Suppressor macrophage treated with lipopolysaccharide for 4 hours (primary cell): Measurements from ENCODE around the gene PCK2.

Experiments
- DNase-seq: peaks from one replicate; pipeline ENCODE4 v3.0.0-alpha.2; 2020

Gene PCK2

DNA sequence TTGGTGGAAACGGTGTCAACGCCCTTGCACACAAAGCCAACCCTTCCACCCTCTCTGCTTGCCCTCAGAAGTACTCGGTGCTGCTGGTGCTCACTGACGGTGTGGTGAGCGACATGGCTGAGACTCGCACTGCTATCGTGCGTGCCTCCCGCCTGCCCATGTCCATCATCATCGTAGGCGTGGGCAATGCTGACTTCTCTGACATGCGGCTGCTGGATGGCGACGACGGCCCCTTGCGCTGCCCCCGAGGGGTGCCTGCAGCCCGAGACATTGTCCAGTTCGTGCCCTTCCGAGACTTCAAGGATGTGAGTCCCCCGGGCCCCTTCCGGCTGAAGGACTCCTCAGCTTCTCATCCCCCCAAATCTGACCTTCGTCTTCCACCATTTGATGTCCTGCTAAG, 17.0 kb upstream of the PCK2 start:
- no peak for DNase-seq

DNA sequence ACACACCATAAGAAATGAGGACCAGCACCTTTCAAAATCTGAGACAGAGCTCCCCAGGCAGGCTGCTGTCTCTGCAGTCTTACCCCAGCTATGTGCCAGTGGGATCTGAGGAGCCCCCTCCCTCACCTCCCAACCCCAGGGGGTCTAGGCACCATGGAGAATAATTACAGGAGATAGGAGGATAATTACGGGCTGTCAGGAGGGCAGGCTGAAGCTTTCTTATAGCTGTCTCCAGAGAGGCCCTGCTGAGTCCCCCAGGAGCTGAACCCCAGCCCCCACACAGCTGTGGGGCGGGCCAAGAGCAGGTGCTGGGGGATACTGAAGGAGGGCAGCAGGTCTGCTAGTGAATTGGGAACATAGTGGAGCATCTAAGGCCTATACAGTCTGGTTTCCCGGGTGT, 16.0 kb upstream of the PCK2 start:
- no peak for DNase-seq

DNA sequence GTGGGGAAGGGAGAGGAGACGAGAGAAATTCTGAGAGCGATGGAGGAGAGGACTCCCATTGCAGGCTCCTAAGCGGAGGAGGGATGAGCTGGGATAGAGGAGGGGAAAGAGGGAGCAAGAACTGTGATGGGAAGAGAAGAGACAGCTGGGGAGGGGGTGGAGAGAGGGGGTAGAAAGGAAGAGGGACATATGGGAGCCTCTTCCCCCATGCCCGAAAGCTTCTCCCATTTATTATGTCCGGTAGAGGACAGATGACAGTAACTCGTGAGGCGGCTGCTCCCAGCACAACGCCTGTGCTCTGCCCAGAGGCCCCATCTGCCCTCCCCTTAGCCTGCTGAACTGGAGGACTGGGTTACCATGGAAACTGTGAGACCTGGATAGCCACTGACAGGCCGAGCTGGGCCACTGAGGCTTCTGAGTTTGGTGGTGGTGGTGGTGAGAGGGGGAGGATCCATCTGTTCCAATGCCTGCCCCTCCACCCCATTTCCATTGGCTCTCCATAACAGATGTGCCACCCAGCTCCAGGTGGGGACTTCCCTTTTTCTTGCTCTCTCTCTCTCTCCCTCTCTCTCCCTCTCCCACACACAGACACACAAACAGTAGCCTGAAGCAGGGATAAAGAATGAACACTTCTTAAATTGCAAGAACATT, 14.5 kb upstream of the PCK2 start:
- DNase-seq, result no peak

DNA sequence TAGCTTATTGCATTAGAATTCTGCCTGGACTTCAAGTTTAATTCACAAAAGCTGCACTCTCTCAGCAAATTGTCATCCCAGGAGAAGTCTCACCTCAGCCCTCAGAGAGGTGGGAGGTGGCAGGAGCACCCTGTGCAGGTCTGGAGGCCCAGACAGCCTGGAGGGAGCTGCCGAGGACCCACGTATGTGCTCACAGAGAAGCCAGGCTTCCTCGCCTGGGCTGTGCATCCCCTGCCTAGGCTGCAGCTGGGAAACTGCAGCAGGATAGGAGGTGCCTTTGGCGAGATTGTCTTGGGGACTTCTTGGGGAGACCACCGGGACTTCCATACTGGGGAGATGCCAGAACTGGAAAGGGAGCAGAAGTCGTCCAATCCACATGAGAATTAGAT, 14.0 kb upstream of the PCK2 start:
- DNase-seq, result no peak

DNA sequence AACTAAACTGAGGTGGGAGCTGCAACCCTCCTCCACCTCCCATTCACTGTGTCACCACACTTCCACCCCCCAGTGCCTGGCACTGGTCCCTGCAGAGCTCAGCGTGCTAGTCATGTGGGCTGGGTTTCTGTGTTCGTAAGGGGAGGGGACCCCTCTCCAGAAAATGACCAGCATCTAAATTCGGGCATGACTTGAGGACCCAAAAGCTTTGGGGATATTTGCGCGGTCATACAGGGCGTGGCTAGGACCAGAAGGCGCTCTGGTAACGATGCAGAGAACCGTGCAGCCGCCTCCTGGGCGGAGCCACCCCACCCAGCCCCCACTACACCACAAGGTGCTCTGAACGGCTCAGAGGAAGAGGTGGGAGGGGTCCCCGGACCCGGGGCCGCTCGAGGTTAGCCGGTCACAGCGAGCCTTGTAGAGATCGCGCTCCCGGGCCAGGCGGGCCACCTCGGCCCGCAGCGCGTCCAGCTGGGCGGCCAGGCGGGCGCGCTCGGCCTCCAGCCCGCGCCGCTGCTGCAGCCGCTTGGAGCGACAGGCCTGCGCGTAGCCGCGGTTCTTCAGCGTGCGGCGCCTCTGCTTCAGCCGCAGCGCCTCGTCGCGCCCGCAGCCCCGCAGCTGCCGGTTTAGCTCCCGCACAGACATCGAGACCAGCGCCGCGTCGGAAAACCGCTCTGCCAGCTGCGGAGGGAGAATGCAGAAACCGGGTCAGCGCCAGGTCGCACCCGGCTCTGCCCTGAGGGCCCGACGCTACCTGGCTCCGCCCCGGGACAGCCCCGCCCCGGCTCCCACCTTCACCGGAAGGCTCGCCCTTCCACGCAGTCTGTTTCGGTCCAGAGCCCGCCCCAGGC, 13.0 kb upstream of the PCK2 start:
- DNase-seq, result peak; percentile 34

DNA sequence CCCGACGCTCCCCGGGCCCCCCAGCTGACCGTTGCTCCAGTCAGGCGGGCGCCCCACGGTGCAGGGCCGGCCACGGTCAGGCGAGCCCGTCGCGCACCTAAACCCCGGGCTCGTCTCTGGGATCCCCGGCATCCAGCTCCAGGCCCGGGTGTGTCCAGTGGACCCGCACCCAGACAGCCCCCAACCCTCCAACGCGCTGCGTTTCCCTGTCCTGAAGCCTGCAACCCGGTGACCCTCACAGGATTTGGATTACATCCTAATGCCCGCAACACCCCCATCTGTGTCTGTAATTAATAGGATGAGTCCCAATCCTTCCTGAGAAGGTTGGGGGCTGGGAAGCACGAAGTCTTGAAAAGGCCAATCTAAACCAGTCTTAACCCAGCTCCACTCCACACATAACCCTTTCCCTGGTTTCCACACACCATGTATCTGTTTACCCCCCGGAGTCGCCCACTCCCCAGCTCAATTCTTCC, 12.3 kb upstream of the PCK2 start:
- DNase-seq, result no peak

- DNase-seq, result no peak
Observed at GRCh38 chr14:24082411-24083080, 11.6 kb upstream of the PCK2 start.

- no peak for DNase-seq
Observed at GRCh38 chr14:24083462-24083861, 10.6 kb upstream of the PCK2 start.

- DNase-seq, result no peak
Observed at GRCh38 chr14:24084440-24084839, 9.7 kb upstream of the PCK2 start.

DNA sequence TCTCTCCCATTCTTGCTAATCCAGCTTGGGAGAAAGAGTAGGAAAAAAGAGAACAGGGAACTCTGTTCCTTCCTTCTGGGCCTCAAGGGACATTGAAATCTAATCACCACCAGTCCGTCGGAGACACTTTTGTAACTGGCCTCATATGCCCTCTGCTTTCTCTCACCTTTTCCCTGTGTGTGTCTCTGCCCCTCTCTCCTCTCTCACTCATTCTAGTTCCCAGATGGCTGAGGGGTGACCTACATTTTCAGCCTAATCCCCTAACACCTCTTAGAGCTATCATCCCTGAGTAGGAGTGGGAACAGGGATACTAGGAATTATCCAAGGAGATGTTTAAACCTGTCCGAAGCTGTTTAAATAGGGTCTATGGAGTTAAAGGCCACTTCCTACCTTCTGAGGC, 8.9 kb upstream of the PCK2 start:
- DNase-seq, result no peak

GRCh38 chr14:24086193-24086955, 7.7 kb upstream of the PCK2 start:
- DNase-seq, result no peak

DNA sequence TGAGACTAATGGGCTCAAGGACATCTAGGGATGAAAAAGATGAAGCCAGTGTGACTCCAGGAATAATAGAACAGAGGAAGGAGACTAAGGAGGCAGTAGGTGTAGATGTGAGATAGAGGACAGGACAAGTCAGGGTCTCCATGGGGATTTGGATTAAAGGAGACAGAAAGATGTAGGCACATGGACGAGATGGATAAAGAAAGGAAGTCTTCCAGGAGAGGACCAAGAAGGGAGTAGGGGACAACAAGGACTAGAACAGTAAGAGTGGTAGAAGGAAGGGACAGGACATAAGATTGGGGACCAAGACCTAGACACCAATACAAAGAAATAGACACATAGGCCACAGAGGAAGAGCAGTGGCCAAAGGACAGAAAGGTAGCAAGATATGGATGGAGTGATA, 7.1 kb upstream of the PCK2 start:
- DNase-seq, result no peak

DNA sequence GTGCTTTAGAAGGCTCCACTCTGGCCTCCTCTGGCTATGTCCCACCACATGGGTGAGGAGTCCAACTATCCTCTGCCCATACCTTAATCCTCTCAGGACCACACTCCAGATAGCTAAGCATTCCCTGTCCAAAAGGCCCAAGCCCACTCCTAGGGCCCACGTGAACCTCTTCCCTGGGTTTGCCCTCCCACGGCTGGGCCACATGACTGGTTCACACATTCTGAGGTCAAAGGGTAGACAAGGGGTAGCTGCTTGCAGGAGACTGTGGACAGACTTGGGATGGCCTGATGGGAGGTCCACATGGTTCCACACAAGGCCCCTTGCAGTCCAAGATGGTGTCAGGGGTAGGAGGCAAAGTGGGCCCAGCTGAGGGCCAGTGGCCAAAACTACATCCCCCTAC, 6.0 kb upstream of the PCK2 start:
- no peak for DNase-seq

DNA sequence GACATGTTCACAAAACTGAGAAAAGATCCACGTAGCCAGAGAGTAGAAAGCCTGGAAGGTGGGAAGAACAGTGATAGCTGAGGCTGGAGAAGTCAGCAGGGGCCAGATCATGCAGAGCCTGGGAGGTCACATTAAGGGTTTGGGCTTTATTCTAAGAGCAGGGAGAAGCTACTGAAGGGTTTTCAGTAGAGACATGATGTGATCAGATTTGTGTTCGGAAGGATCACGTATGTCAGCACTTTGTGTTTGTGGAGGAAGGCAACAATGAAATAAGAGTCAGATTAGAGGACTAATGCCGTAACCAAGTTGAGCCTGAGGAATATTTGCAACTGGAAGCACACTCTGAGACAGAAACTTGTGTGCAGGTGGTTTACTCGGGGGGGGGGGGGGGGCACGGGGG, 4.2 kb upstream of the PCK2 start:
- no peak for DNase-seq

DNA sequence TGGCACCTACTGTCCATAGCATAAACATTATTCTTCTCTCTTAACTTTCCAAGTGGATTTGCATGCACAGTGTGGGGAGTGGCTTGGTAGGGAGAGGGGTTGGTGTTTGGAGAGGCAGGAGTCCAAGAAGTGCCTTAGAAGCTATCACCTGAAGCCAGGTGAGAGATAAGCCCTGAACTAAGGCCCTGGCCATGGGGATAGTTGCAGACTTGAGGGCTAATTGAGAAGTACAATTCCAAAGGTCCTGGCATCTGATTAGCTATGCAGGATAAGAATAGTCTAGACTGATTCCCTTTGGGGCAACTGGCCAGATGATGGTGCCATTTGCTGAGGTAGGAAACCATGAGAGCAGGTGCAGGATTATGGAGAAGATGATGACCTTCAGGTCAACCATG, 2.0 kb upstream of the PCK2 start:
- no peak for DNase-seq

- peak; percentile 58 for DNase-seq
Observed at GRCh38 chr14:24092505-24093206, 1.5 kb upstream of the PCK2 start.

DNA sequence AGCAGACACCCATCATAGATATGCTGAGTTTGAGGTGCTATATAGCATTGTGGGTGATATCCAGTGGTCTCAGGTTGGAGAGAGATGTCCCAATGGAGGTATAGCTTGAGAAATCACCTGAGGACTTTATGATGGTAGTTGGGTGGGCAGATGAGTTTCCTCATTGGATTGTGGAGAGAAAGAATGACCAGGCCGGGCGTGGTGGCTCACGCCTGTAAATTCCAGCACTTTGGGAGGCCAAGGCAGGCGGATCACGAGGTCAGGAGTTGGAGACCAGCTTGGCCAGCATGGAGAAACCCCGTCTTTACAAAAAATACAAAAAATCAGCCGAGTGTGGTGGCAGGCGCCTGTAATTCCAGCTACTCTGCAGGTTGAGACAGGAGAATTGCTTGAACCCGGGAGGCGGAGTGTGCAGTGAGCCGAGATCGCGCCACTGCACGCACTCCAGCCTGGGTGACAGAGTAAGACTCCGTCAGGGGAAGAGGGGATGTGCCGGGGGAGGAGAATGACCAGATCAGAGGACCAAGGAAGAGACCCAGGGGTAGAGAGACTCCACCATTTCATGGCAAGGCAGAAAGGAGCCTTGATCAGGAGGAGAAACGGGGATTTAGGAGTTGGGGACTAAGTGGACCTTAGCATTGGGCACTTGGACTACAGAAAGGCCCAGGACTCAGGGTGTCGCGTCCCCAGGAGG, 757 bp upstream of the PCK2 start:
- no peak for DNase-seq

GRCh38 chr14:24094841-24095270, 745 bp downstream of the PCK2 start:
- no peak for DNase-seq

DNA sequence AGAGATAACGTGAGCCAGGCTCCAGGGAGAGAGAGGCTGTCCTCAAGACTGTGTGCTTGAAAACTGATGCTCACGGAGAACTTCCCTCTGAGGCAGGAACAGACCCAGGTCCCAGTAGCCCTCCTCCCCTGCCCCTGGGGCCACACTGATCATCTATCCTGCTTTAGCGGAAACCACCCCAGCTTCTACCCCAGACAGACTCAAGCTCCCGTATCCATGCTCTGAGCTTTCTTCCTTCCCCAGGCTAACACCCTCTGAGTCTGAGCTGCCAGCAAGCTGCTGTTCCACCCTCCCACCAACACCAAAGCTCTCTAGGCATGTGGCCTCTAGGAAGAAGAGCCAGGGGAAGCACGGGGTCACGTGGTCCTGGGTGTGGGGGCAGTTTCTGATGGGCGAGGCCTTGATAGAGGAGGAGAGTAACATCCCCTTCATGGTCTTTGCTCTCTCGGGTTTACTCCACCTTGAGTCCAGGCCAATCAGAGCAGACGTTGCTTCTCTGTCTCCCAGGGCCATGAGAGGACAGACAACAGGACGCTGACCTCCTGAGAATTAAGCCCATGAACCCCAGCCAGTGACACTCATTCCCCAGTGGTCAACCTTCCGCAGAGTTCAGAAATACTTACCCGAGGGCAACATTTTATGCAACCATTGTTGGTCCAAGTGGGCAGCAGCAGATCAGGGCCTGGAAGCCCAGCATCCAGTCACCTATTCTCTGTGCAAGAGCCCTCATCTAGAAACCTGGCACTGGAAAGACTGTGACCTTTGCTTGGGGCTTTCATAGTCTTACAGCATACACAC, 1.4 kb downstream of the PCK2 start:
- peak; percentile 82 for DNase-seq

DNA sequence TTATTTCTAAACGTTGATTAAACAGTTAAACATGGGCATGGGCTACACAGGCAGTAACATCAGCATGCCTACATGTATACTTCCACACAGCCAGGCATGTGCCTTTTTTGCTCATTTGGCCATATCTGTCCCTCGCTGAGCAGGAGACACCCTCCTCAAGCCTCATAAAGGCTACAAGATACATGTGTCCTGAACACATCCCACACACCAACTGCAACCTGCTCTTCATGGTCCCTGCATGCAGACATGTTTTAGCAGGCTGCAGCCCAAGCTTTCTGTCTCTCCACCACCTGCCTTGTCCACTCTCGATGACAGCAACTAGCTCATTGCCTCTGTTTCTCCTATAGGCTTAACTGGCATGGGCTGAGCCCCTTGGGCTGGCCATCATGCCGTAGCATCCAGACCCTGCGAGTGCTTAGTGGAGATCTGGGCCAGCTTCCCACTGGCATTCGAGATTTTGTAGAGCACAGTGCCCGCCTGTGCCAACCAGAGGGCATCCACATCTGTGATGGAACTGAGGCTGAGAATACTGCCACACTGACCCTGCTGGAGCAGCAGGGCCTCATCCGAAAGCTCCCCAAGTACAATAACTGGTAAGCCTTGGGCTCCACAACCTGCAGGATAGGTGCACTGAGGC, 2.6 kb downstream of the PCK2 start:
- no peak for DNase-seq
